ENCODE data around the gene NTN3.
"Not testable (repeated sequence)": the region's sequence is repeated elsewhere in the genome, so short reads cannot be mapped to it uniquely, and the experiment has no call there.

The NTN3 gene

GRCh38 chr16:2441143-2441804 lies 29.8 kb upstream of the NTN3 start:
- not testable (repeated sequence) for DNase-seq (ENCODE audit: low read depth)

- no peak for DNase-seq (ENCODE audit: low read depth)
These were observed 27.5 kb upstream of the NTN3 start for GRCh38 chr16:2443555-2443954.

DNA sequence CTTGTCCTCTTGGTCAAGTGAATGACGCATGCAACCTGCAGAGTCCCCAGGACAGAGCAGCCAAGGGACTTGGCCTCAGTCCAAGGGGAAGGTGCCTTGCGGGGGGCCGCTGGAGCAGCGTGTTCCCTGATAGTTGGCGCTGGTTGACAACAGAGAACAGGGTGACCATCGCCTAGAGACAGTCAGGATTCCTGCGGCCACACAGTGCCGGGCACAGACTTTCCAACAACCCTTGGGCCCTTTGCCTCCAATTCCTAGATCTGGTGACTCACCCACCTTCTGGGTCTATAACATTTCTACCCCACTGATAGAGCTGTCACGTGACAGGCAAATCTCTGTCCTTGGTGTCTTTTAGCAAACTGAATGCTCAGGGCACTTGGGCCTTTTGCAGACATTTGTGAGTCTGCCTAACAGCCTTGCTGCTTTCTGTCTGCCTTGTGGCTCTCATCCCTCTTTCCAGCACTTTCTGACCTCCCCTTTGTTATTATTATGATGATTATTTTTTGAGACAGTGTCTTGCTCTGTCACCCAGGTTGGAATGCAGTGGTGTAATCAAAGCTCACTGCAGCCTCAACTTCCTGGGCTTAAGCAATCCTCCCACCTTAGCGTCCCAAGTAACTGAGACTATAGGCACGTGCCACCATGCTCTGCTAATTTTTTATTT lies 23.0 kb upstream of the NTN3 start:
- DNase-seq (ENCODE audit: low read depth) = no peak

GRCh38 chr16:2449118-2449517 lies 22.0 kb upstream of the NTN3 start:
- DNase-seq (ENCODE audit: low read depth) = no peak

- DNase-seq (ENCODE audit: low read depth) = no peak
These were observed 20.6 kb upstream of the NTN3 start for GRCh38 chr16:2450535-2450934.

DNA sequence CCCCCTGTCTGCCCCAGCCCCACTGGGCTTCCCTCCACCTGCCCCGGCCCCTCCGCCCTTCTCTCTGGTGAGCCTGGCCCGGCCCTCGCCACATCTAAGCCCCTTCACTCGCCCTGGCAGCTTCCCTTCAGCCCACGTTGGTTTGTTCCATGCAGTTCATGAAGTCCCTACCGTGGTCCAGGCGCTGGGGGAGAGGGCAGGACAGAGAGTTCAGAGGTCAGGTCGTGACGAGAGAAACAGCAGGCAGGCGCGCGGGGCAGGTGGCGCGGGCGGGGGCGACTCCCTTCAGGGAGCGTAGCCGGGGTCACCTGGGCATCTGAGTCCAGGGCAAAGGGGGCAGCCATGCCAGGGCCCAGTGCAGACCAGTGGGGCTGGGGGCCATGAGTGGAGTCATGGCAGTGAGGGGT lies 20.1 kb upstream of the NTN3 start:
- no peak for DNase-seq (ENCODE audit: low read depth)

GRCh38 chr16:2451851-2452320 lies 19.2 kb upstream of the NTN3 start:
- DNase-seq (ENCODE audit: low read depth) = no peak

DNA sequence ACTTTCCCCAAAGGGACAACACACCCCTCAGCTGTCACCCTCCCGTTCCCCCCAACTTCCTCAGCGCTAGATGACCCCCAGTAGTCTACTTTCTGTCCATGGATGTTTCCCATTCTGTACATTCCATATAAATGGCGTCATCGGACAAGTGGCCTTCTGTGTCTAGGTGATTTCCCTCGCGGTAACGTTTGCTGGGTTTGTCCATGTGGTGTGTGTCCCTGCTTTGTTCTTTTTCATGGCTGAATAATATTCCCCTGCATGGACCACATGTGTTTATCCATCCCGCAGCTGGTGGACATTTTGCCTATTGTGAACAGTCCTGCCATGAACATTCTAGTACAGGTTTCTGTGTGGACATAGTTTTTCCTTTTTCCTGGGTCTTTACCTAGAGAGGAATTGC lies 18.4 kb upstream of the NTN3 start:
- DNase-seq (ENCODE audit: low read depth) = no peak

DNA sequence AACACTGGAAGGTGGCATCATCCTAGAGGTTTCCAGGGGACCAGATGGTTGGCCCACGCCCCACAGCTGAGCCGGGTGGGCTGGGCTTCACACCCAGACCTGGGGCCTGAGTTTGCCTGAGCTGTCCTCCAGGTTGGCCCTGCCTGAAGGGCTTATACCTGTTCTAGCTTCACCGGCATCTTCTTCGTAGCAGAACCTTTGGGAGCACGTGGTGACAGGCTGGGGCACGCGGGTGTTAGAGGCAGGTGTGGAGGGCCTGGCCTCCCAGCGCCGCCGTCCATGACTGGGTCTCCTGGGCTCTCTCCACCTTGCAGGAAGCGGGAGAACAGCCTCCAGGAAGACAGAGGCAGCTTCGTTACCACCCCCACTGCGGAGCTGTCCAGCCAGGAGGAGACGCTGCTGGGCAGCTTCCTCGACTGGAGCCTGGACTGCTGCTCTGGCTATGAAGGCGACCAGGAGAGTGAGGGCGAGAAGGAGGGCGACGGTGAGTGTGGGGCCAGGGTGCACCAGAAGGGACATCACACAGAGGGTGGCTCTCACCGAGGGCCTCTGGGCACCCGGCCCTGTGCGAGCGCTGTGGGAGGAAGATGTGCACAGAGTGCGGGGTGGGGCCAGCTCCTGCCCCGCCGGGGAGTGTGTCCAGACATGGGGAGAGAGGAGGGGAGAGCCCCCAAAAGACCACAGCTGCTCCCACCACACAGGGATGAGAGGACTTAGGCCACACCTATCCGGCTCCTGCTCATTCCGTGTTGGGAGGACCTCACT lies 15.8 kb upstream of the NTN3 start:
- no peak for DNase-seq (ENCODE audit: low read depth)

GRCh38 chr16:2456551-2457153 lies 14.4 kb upstream of the NTN3 start:
- no peak for DNase-seq (ENCODE audit: low read depth)

- DNase-seq (ENCODE audit: low read depth) = no peak
These were observed 13.8 kb upstream of the NTN3 start for GRCh38 chr16:2457267-2457666.

- DNase-seq (ENCODE audit: low read depth) = no peak
These were observed 13.2 kb upstream of the NTN3 start for GRCh38 chr16:2457946-2458345.

GRCh38 chr16:2458887-2459646 lies 12.0 kb upstream of the NTN3 start:
- no peak for DNase-seq (ENCODE audit: low read depth)

DNA sequence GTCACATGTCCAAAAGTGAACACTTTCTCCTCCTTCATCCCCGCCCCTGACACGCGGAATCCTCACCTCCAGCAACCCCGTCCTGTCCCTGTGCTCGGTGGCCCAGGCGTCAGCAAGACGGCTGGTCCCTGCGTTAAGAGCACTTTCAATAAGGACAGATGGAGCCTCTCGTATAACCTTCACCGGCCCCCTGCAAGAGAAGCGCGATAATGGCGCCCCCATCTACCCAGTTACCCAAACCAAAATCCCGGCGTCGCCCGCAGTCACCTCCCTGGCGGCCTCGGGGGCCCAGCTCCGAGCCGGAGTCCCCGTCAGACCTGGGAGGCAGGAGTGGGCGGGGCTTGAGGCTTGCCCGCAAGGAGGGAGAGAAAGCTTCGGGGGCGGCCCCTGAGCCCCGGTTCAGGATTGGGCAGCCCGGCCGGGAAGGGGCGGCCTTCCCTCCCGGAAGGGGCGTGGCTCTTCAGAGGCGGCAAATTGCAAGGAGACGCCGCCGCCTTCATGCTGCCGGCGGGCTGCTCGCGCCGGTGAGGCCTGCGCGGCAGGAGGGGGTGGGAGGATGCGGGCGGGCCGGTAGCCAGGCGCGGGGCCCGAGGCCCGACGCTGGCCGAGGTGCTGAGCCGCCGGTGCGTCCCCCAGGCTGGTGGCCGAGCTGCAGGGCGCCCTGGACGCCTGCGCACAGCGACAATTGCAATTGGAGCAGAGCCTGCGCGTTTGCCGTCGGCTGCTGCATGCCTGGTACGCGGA lies 11.3 kb upstream of the NTN3 start, which contains the start of gene TEDC2:
Gene TEDC2 (plus strand): TSS at position 463 of the 744 bp plus-strand sequence. CDS start 36 bp downstream, at position 499.
- peak; percentile 93 for DNase-seq (ENCODE audit: low read depth)

- DNase-seq (ENCODE audit: low read depth) = no peak
These were observed 10.7 kb upstream of the NTN3 start for GRCh38 chr16:2460391-2460713.

DNA sequence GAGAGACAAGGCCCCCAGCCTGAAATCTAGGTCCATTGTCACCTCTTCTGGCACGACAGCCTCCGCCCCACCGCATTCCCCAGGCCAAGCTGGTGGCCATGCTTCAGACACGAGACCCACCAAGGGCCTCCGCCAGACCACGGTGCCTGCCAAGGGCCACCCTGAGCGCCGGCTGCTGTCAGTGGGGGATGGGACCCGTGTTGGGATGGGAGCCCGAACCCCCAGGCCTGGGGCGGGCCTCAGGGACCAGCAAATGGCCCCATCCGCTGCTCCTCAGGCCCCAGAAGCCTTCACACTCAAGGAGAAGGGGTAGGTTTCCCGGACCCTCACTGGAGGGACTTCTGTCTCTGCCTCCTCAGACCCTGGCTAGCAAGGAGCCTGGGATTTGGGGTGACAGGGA lies 10.2 kb upstream of the NTN3 start:
- DNase-seq (ENCODE audit: low read depth) = no peak

- no peak for DNase-seq (ENCODE audit: low read depth)
These were observed 8.8 kb upstream of the NTN3 start for GRCh38 chr16:2462031-2462866.

- DNase-seq (ENCODE audit: low read depth) = no peak
These were observed 6.8 kb upstream of the NTN3 start for GRCh38 chr16:2464333-2464732.

DNA sequence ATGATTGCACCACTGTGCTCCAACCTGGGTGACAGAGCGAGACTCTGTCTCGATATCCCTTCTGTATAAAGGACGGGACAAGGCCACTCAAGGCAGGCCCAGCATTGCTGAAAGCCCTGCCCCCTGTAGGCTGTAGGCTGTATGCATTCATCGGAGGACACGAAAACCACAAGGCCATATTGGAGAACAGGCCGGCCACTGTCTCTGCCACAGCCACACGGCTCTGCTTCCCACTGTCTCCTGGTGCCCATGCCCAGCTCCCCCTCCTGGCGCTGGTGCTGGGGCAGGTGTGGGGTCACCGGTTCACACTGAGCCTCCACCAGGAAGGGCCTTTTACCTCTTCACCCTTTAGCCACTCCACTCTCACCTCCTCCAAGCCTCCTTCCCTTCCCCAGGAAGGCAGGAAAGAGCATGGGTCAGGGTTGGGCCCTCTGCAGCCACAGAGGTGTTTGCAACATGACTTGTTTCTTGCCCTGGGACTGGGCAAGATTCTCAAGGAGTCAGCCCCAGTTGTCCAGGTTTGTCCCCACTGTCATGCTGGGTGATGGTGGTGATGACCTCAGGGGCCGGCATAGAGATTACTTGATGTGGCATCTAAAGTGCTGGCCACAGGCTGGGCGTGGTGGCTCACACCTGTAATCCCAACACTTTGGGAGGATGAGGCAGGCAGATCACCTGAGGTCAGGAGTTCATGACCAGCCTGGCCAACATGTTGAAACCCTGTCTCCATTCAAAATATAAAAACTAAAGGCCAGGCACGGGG lies 5.3 kb upstream of the NTN3 start:
- no peak for DNase-seq (ENCODE audit: low read depth)
